Type B pancreatic cell (in vitro differentiated cells): ENCODE data around the gene ANGEL2. TPM values are rescaled to one million over a fixed set of nuclear protein-coding genes. Genes with fewer than 3 reads are reported as not detected.

ENCODE experiments used
- DNase-seq: peaks from one replicate; pipeline ENCODE4 v3.0.0; 2021; ENCODE audit warnings: mixed read lengths; ENCODE audit not compliant: unreplicated experiment; ENCODE audit errors: extremely low spot score
- H3K27ac Mint-ChIP-seq: 2 replicates; pipeline ENCODE4 v1.8.0; 2021; ENCODE audit warnings: mild to moderate bottlenecking, mixed read lengths
- H3K27me3 Mint-ChIP-seq: 2 replicates; pipeline ENCODE4 v1.8.0; 2021; ENCODE audit warnings: mixed read lengths
- H3K36me3 Mint-ChIP-seq: 2 replicates; pipeline ENCODE4 v1.8.0; 2021; ENCODE audit warnings: mixed read lengths
- H3K4me1 Mint-ChIP-seq: one replicate; pipeline ENCODE4 v1.8.0; 2021; ENCODE audit warnings: mixed read lengths; ENCODE audit not compliant: unreplicated experiment
- H3K4me3 Mint-ChIP-seq: 2 replicates; pipeline ENCODE4 v1.8.0; 2021; ENCODE audit warnings: mild to moderate bottlenecking, mixed read lengths
- H3K9me3 Mint-ChIP-seq: 2 replicates; pipeline ENCODE4 v1.8.0; 2021; ENCODE audit warnings: mixed read lengths
- long read RNA-seq: library from polyadenylated mRNA; unstranded; transcript quantifications from one replicate; pipeline ENCODE4 v2.0.0, GENCODE V29; 2020
- total RNA-seq: library from RNA; stranded (reverse); gene quantifications from 2 replicates; pipeline ENCODE4 v1.2.1, GENCODE V29; 2021; ENCODE audit warnings: low replicate concordance
- TF ChIP-seq, protein P1 (sequence below): fragments of 200-600 bp; sonication (generic); conservative IDR thresholded peaks from 2 replicates; pipeline ENCODE4 v1.5.0; 2021; ENCODE audit warnings: antibody characterized with exemption, mild to moderate bottlenecking

The ANGEL2 gene, protein sequence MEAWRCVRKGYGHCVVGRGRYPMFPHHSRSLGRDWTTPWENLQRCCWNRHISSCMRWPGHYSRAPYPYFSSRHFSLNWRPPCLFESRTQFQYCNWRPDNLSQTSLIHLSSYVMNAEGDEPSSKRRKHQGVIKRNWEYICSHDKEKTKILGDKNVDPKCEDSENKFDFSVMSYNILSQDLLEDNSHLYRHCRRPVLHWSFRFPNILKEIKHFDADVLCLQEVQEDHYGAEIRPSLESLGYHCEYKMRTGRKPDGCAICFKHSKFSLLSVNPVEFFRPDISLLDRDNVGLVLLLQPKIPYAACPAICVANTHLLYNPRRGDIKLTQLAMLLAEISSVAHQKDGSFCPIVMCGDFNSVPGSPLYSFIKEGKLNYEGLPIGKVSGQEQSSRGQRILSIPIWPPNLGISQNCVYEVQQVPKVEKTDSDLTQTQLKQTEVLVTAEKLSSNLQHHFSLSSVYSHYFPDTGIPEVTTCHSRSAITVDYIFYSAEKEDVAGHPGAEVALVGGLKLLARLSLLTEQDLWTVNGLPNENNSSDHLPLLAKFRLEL
- total RNA-seq = 22.2 and 36.0 TPM in 2 replicates
- long read RNA-seq, full-length matches to known transcripts = 4 of 35 reads
- long read RNA-seq, partial matches to known transcripts = 4 of 35 reads
- long read RNA-seq, other reads (novel, unspliced or antisense) = 27 of 35 reads

DNA sequence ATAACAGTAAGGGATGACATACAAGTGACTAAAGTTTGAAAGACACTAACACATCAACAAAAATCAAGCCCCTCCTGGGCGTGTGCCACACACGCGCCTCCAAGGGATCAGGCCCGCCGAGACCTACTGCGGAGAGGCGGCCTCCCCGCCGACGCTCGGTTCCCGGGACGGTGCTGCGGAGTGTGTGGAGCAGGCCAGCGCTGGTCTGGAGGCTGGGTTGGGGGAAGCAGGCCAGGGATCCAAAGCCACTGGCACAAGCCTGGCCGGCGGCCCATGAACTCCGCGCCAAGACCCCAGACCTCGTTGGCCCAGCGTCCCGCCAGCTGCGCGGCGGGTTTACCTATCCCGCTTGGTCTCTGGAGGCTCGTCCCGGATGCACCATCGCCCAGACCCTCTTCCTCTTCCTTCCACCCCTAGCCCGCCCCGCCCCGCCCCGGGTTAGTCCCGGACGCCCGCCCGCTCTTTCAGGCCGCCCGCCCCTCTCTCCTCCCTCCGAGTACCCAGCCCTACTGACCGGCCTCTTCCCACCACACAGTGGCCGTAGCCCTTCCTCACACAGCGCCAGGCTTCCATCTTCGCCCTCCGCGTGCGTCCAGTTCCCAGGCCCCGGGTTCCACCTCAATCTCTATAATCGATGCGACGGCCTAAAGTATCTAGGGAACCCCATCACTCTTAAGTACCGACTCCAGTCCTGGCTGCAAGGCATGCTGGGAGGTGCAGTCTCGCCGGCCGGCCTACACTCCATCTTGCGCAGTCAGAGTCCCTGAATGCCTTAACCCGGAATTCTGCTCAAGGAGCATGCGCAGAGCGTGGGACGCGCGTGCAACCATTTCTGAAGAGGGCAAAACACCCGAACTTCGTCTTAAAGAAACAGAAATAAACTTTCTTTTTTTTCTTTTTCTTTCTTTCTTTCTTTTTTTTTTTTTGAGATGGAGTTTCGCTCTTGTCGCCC lies at the start of gene ANGEL2:
TSS of gene ANGEL2 (minus strand) at position 769 of the 952 bp plus-strand sequence. CDS start at position 573, 196 bp downstream.
- Mint-ChIP-seq H3K4me1 (peaks cover 15% of the 10 kb centered on the region), H3K27ac (peak within 1 kb of the TSS; percentile 99), H3K9me3 (no peaks in the 10 kb centered on the region), H3K27me3 (no peaks in the 10 kb centered on the region), H3K4me3 (peak within 1 kb of the TSS; percentile 99), H3K36me3 (peaks cover 6% of the 10 kb centered on the region)
- DNase-seq = peak; percentile 91
- TF ChIP-seq, protein P1, sequence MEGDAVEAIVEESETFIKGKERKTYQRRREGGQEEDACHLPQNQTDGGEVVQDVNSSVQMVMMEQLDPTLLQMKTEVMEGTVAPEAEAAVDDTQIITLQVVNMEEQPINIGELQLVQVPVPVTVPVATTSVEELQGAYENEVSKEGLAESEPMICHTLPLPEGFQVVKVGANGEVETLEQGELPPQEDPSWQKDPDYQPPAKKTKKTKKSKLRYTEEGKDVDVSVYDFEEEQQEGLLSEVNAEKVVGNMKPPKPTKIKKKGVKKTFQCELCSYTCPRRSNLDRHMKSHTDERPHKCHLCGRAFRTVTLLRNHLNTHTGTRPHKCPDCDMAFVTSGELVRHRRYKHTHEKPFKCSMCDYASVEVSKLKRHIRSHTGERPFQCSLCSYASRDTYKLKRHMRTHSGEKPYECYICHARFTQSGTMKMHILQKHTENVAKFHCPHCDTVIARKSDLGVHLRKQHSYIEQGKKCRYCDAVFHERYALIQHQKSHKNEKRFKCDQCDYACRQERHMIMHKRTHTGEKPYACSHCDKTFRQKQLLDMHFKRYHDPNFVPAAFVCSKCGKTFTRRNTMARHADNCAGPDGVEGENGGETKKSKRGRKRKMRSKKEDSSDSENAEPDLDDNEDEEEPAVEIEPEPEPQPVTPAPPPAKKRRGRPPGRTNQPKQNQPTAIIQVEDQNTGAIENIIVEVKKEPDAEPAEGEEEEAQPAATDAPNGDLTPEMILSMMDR = no peak

DNA sequence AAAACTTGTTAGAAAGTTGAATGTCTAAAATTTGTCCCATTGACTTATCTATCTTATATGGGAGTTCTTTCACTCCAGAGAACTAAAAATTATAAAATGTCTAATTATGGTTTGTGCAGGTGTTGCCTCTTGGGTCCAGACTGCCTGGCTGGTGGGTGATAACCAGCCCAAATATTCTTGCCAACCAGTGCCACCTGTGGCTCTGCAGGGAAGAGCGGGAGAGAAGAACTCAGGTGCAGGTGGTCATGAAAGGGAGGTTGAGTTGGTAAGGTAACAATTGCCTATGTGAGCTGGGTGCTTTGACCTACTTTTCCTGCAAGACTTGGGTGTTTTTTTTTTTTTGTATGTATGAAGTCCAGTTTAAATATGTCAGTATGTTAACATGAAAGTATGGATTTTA lies 45.6 kb upstream of the ANGEL2 start:
- no peaks in the 10 kb centered on the region for H3K27me3 Mint-ChIP-seq
- H3K36me3 Mint-ChIP-seq = peaks cover 3% of the 10 kb centered on the region
- TF ChIP-seq, protein P1 = no peak
- no peak overlapping the region for H3K27ac Mint-ChIP-seq
- no peaks in the 10 kb centered on the region for H3K4me1 Mint-ChIP-seq
- H3K9me3 Mint-ChIP-seq = peaks cover 4% of the 10 kb centered on the region
- H3K4me3 Mint-ChIP-seq = no peak overlapping the region
- no peak for DNase-seq

DNA sequence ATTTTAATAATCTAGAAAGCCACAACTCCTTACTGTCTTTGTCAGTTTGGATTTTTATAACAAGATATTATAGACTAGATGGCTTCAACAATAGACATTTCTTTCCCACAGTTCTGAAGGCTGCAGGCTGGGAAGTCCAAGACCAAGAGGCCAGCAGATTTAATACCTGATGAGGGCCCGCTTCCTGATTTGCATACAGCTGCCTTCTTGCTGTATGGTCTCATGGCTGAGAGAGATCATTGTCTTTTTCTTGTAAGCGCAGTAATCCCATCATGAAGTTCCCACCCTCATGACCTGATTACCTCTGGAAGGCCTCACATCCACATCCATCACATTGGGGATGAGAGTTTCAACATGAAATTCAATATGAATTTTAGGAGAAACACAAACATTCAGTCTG lies 45.2 kb upstream of the ANGEL2 start:
- peaks cover 4% of the 10 kb centered on the region for H3K9me3 Mint-ChIP-seq
- H3K4me1 Mint-ChIP-seq = no peaks in the 10 kb centered on the region
- peaks cover 3% of the 10 kb centered on the region for H3K36me3 Mint-ChIP-seq
- H3K4me3 Mint-ChIP-seq = no peak overlapping the region
- TF ChIP-seq, protein P1 = no peak
- no peaks in the 10 kb centered on the region for H3K27me3 Mint-ChIP-seq
- no peak for DNase-seq
- no peak overlapping the region for H3K27ac Mint-ChIP-seq

DNA sequence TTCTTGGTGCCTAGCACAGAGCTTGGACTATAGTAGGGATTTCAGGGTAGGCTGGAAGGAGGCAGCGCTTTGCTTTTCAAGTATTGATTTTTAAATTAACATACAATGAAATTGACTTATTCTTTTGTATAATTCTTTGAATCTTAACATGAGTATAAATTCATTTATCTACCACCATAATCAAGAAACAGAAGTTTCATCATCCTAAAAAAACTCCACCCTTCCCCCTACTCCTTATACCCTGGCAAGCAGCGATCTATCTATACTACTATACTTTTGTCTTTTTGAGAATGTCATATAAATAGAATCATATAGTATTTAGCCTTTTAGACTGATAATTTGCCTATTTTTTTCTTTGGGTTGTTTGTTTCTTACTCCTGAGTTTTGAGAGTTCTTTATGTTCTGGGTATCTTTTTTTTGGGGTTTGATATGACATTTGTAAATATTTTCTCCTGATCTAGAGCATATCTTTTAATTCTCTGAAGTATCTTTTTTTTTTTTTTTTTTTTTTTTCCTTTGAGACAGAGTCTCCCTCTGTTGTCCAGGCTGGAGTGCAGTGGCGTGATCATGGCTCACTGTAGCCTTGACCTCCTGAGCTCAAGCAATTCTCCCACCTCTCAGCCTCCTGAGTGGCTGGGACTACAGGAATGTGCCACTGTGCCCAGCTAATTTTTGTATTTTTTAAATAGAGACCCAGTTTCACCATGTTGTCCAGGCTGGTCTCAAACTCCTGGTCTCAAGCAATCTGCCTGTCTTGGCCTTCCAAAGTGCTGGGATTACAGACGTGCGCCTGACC lies 41.8 kb upstream of the ANGEL2 start:
- Mint-ChIP-seq H3K4me3 (no peak overlapping the region), H3K9me3 (peaks cover 4% of the 10 kb centered on the region), H3K4me1 (peaks cover 4% of the 10 kb centered on the region), H3K27me3 (no peaks in the 10 kb centered on the region), H3K27ac (no peak overlapping the region), H3K36me3 (peaks cover 7% of the 10 kb centered on the region)
- no peak for DNase-seq
- TF ChIP-seq, protein P1 = no peak

DNA sequence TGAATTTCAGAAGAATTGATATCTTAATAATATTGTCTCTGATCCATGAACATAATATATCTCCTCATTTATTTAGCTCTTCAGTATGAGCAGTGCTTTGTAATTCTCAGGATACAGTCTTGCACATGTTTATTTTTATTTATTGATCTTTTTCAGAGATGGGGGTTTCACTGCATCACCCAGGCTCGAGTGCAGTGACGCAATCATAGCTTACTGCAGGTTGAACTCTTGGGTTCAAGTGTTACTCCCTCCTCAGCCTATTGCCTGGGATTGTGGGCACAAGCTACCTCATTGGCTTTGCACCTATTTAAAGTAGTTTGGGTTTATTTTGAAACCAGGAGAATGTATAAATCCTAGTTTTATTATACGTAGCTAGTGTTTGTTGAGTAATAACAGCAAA lies 40.1 kb upstream of the ANGEL2 start:
- no peak overlapping the region for H3K27ac Mint-ChIP-seq
- TF ChIP-seq, protein P1 = no peak
- peaks cover 4% of the 10 kb centered on the region for H3K9me3 Mint-ChIP-seq
- peaks cover 14% of the 10 kb centered on the region for H3K4me1 Mint-ChIP-seq
- H3K27me3 Mint-ChIP-seq = no peaks in the 10 kb centered on the region
- H3K4me3 Mint-ChIP-seq = no peak overlapping the region
- no peak for DNase-seq
- H3K36me3 Mint-ChIP-seq = peaks cover 9% of the 10 kb centered on the region
